ENCODE data around the gene GOLM1. TPM values are rescaled to one million over a fixed set of nuclear protein-coding genes. Genes with fewer than 3 reads are reported as not detected.

Gene GOLM1
- total and polyA plus RNA-seq, 9 of the 15 experiments (the other 6 are each of a cell fraction or from before 2014, with no cell fraction given), result 0.09 to 0.96 (median 0.40) TPM; not detected in 4

DNA sequence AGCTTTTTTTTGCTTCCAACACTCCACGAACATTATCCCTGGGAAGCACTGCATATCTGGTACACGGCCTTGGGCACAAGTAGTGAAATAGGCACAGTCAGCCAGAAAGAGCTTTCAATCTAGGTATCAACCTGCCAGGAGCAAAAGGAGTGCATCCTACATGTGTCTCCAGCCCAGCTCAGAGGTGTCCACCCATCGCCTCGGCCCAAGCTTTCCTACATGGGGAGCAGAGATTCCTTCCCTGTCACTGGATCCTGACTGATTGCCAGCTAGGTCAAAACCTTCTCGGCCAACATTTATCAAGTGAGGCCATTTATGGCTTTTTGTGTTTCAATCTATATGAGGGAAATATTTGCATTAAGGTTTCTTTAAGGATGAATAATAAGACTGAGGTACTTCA is 55.8 kb downstream of the GOLM1 start:
- no peak overlapping the region for H3K27ac ChIP-seq (ENCODE audit: extremely low read depth, low read depth, low read length)
- 3% methylated on average over 5 of the region's 5 CpGs for WGBS (ENCODE audit: insufficient coverage, low coverage, missing lambda C conversion rate)
- no peak for ATAC-seq
- POLR2A ChIA-PET, result interaction anchor here (0.6 to 0.7 kb wide), 2 partner anchors 56 to 114 kb away, joined by 3 read pairs; no protein-coding TSS in a partner anchor
- H3K79me2 ChIP-seq (ENCODE audit: control insufficient read depth, insufficient read depth, low read length), result no peaks in the 10 kb centered on the region
- CTCF ChIA-PET (ENCODE audit: low intra/inter-chr PET ratio), result no interaction called here
- no peaks in the 10 kb centered on the region for H3K9me1 ChIP-seq (ENCODE audit: control insufficient read depth, insufficient read depth, low read length)
- TF ChIP-seq NFE2L1 (tag; IDR thresholded peaks at IDR 0.05; ENCODE audit: borderline replicate concordance, low read depth), result no peak
- TF ChIP-seq CTBP1 (IDR thresholded peaks at IDR 0.05; ENCODE audit: borderline replicate concordance), result no peak
- TF ChIP-seq MITF (IDR thresholded peaks at IDR 0.05), result no peak
- TF ChIP-seq ZNF507 (tag; conservative IDR thresholded peaks at IDR 0.05), result no peak
- no peak for TF ChIP-seq TAF15 (IDR thresholded peaks at IDR 0.05; ENCODE audit: low read depth, low read length)
- BruUV-seq (replicated peaks), result no TSS peak
- intact Hi-C loops (cut with micrococcal nuclease), result no loop called here
- H3K4me2 ChIP-seq (ENCODE audit: insufficient read depth, low read length), result no peak overlapping the region
- H3K4me3 ChIP-seq, result no peak overlapping the region
- H4K20me1 ChIP-seq (replicated peaks; ENCODE audit: control insufficient read depth, insufficient read depth, low read length), result 0 out of 2 replicates have a peak, but pooled peaks cover 5% of the 10 kb centered on the region
- FAIRE-seq, result no peak
- in situ Hi-C loops (cut with MboI), result no loop called here
- H3K4me1 ChIP-seq (replicated peaks in 1 of 2; ENCODE audit: control insufficient read depth in 2 of 2, insufficient read depth in 2 of 2, low read length in 2 of 2), result no peaks in the 10 kb centered on the region; a peak in 1 of 5 replicates
- H3K27me3 ChIP-seq (ENCODE audit: control insufficient read depth in 2 of 2, insufficient read depth in 2 of 2, low read length in 2 of 2), result peaks cover 10 to 34% of the 10 kb centered on the region in 2 experiments; a peak in 4 of 5 replicates
- H3K9me3 ChIP-seq (replicated peaks; ENCODE audit: control insufficient read depth, insufficient read depth, low read depth, low read length), result no peaks in the 10 kb centered on the region
- no peak for DNase-seq (ENCODE audit: extremely low read depth in 1 of 4, low spot score in 3 of 4)
- H2AFZ ChIP-seq (ENCODE audit: low read depth, low read length), result no peak overlapping the region
- no peak overlapping the region for H3K9ac ChIP-seq (ENCODE audit: insufficient read depth in 1 of 2, low read depth in 2 of 2, low read length in 2 of 2)
- no peaks in the 10 kb centered on the region for H3K36me3 ChIP-seq (ENCODE audit: control insufficient read depth, insufficient read depth, low read length)

Data from K562 (cell line).